Subcutaneous adipose tissue (tissue), 4 donors: ENCODE data around the gene ID2. TPM values are rescaled to one million over a fixed set of nuclear protein-coding genes. Genes with fewer than 3 reads are reported as not detected.

Experiments used
- total RNA-seq, 4 donors: library from RNA; depleted of rRNA; stranded (reverse); fragments of >200 nt; gene quantifications; one replicate each; pipeline ENCODE4 v1.1.0, GENCODE V29; 2016
- TF ChIP-seq, protein P1 (sequence below): fragments of 450-650 bp; IDR thresholded peaks from one replicate; pipeline ENCODE4 v1.5.1; 2016; ENCODE audit warnings: low read depth, mild to moderate bottlenecking, control low read depth, antibody characterized with exemption, moderate library complexity

The ID2 gene
- total RNA-seq, 4 donors from 2014 or later: 132 to 209 (median 182) TPM

DNA sequence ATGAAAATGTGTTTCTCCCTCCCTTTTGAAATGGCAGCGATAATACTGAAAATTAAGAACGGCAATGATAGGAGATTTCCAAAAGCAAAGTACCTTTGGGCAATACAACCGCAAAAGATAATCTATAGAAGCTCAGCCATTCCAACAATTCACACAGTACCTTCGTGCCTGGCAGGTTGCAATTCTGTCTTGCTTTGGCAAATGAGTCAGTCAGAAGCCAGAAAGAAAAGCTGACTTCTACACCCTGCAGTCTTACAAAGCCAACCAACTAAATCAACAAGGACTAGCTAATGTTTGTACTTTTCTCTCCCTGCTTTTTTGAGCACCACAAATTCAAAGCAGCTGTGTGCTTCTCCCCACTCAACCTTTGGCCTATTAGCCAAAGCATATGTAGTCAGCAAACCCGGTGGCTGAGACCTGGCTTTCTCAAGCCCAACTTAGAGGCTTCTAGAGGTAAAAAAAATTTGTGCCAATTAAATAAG is 25.7 kb upstream of the ID2 start:
- TF ChIP-seq, protein P1, sequence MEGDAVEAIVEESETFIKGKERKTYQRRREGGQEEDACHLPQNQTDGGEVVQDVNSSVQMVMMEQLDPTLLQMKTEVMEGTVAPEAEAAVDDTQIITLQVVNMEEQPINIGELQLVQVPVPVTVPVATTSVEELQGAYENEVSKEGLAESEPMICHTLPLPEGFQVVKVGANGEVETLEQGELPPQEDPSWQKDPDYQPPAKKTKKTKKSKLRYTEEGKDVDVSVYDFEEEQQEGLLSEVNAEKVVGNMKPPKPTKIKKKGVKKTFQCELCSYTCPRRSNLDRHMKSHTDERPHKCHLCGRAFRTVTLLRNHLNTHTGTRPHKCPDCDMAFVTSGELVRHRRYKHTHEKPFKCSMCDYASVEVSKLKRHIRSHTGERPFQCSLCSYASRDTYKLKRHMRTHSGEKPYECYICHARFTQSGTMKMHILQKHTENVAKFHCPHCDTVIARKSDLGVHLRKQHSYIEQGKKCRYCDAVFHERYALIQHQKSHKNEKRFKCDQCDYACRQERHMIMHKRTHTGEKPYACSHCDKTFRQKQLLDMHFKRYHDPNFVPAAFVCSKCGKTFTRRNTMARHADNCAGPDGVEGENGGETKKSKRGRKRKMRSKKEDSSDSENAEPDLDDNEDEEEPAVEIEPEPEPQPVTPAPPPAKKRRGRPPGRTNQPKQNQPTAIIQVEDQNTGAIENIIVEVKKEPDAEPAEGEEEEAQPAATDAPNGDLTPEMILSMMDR: no peak

DNA sequence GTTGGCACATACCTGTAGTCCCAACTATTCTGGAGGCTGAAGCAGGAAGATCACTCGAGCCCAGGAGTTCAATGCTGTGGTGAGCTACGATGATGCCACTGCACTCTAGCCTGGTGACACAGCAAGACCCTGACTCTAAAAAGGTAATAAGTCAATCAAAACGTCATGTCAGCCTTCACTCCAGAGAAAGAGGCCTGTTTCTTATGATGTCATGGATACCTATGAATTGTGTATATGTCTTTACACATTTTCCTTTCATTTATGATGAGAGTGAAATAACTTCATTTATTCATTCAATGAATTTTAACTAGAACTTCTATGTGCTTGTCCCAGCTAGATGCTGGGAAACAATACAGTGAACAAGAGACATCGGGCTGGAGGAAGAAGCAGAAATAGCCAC is 25.0 kb upstream of the ID2 start:
- TF ChIP-seq, protein P1: no peak

DNA sequence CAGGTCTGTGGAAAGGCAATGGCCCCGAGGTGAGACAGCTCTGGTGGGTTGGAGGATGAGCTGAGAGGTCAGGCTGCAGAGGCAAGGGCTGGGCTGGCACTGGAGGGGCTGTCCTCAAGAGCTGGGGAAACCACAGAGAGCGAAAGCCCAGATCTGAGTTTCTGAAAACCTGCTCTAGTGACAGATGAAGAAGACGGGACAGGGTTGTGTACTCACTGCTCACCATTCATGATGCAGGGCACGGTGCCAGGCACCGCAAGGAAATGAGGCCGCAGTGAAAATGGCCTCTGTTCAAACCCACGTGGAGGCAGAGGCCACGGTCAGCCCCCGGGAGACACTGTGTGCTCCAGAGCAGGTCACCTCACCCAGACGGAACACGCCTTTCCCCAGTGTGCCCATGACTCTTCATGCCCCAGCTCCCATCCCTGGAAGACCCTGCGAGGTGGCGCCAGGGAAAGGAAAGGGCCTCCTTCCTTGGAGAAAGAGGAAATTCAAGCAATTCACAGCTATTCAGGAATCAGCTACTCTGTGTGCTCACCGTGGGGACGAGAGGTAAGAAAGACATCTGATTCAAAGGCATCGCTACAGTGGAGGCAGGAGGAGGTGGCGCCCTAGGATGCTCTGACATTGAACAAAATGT is 24.3 kb upstream of the ID2 start:
- TF ChIP-seq, protein P1: no peak

DNA sequence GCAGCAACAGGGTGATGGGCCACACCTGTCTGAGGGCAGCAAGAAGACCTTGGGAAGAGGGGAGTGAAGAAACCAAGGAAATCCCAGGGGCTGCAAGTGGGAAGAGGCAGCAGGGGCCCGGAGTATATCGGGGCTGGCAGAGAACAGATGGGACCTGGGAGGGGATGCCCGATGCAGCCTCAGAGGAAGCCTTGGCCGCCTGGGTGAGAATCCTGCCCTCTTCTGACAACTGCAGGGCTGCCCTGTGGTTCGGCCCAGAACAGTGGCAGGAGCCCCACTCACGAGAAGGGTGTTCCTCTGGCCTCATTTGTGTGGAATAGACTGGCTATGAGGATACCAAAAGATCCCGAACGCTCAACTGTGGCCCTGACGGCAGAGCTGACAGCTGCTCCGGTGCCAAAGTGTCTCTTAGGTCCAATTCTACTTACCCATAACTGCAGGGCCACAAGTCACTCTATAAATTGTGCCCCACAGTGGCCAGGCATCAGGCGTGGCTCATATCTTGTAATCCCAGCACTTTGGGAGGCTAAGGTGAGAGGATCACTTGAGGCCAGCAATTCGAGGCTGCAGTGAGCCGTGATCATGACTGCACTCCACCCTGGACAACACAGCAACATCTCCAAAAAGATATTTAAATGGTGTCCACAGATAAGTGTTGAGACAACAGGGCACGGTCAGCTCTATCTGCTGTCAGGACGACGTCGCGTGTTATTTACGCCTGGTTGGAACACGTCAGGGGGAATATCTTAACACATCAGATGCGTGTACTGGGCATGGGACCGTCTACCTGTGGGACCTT is 23.6 kb upstream of the ID2 start:
- TF ChIP-seq, protein P1: no peak

DNA sequence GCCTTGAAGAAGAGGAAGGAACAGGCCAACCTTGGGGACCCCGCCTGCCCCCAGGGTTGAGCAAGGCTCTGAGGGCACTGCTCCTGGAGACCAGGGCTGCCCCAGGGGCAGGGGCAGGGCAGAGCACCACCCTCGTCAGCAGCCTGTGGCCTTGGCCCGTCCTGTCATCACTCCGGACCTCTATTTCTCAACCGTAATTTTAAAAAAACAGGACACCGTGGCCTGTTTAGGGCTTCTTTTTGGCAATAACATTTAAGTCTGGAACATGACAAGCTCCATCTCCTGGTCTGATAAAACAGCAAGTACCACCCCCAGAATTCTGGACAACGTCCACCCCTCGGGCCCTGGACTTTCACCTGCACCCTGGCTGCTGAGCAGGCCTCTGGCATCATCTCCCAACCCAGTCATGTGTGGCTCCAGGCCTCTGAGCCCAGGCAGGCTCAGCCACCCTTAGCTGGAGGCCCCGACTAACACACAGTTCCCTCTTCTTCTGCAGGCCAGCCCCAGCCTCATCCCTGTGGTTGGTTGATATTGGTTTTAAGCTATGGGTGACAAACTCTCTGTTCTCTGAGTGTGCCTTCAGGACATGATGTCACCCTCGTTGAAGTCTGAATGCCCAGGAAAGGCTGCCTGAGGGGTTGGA is 22.6 kb upstream of the ID2 start:
- TF ChIP-seq, protein P1: no peak

DNA sequence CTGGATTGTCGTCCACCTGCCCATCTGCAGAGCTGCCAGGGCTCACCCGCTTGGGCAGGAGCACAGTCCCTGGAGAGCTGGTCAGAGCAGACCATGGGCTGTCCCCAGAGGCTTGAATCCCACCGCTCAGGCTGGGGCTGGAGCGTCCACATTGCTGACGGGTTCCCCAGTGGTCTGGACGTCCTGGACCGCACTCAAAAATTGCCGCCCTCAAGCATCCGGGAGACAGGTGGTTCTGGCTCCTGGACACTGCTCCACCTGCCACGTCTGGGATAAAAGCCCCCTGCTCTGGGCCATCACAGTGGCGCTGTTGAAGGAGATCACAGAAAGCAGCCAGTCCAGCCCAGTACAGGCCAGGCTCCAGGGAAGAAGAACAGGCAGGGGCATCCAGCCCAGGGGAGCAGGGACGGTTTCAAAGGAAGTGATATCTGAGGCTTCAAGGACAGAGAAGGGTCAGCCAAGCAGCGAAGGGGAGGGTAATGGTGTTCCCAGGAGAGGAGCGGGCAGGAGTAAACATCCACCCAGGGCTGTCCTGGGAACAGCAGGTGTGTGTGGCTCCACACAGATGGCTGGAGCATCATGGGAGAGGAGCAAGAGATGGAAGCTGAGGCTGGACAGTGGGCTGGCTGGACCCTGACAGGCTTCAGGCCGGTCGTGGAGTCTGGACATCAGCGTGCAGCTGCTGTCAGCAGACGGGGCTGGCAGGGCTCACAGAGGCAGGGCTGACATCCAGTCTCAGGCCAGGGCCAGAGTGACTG is 21.9 kb upstream of the ID2 start:
- TF ChIP-seq, protein P1: no peak
